ENCODE data around the gene PCSK4. TPM values are rescaled to one million over a fixed set of nuclear protein-coding genes. Genes with fewer than 3 reads are reported as not detected.

The PCSK4 gene
- polyA plus RNA-seq, 1 of the 3 experiments (the other 2 are of a cell fraction) = 6.6 TPM

DNA sequence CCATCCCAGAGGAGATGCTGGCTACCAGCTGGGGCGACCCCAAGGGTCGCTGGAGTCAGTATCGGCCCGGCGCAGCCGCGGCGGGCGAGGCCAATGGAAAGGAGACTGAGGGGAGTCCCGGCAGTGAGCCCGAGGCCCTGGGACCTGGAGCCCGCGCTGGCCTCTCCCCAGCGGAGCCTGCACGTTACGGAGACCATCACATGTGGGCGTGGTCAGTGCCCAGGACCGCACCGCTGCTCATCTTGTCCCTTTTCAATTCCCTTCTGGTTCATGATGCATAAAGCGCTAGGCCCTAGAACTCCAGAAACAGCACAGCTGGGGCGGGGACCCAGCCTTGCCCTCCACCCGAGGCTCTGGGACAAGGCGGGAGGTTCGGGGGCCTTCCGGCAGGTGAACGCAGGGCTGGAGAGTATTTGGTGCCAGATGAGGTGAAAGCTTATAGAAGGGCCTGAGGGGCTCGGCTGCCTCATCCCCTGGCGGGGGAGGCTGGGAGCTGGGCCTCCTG is 19.1 kb downstream of the PCSK4 start:
- Histone ChIP-seq H3F3A (replicated peaks; ENCODE audit: insufficient read depth) (no peaks in the 10 kb centered on the region), H3K27ac (ENCODE audit: low read depth in 2 of 2, low read length in 1 of 2) (no peak overlapping the region; a peak in 1 of 4 replicates), H2AFZ (ENCODE audit: low read depth) (no peak overlapping the region), H3K9ac (no peak overlapping the region), H3K9me3 (no peaks in the 10 kb centered on the region), H3K9me2 (no peaks in the 10 kb centered on the region), H3K36me3 (replicated peaks in 1 of 2; ENCODE audit: control insufficient read depth in 1 of 2, insufficient read depth in 2 of 2, low read length in 1 of 2) (peaks cover 0 to 31% of the 10 kb centered on the region in 2 experiments), H3K4me1 (ENCODE audit: control insufficient read depth in 1 of 2, insufficient read depth in 2 of 2, low read depth in 1 of 2, low read length in 1 of 2) (peaks cover 0 to 14% of the 10 kb centered on the region in 2 experiments; a peak in 1 of 4 replicates), H3K27me3 (ENCODE audit: insufficient read depth) (no peaks in the 10 kb centered on the region), H3K79me2 (ENCODE audit: insufficient read depth) (peaks cover 22% of the 10 kb centered on the region), H3K4me3 (ENCODE audit: low read depth in 2 of 2, low read length in 1 of 2) (no peak overlapping the region; a peak in 1 of 4 replicates), H3K4me2 (no peak overlapping the region), H4K20me1 (ENCODE audit: insufficient read depth) (peaks cover 33% of the 10 kb centered on the region)
- WGBS (ENCODE audit: low lambda C conversion rate) = 98% methylated on average over 11 of the region's 28 CpGs
- no peak for TF ChIP-seq RCOR1 (IDR thresholded peaks at IDR 0.05; ENCODE audit: low read length)
- TF ChIP-seq FOXJ3 (CRISPR knock-in tag; IDR thresholded peaks at IDR 0.05) = no peak
- TF ChIP-seq, protein P1, sequence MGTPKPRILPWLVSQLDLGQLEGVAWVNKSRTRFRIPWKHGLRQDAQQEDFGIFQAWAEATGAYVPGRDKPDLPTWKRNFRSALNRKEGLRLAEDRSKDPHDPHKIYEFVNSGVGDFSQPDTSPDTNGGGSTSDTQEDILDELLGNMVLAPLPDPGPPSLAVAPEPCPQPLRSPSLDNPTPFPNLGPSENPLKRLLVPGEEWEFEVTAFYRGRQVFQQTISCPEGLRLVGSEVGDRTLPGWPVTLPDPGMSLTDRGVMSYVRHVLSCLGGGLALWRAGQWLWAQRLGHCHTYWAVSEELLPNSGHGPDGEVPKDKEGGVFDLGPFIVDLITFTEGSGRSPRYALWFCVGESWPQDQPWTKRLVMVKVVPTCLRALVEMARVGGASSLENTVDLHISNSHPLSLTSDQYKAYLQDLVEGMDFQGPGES (IDR thresholded peaks at IDR 0.05; ENCODE audit: low read depth, low read length) = no peak
- TF ChIP-seq JUND (IDR thresholded peaks at IDR 0.05) = no peak
- TF ChIP-seq RXRA (IDR thresholded peaks at IDR 0.05; ENCODE audit: borderline replicate concordance, low read depth) = no peak
- TF ChIP-seq NRF1 (IDR thresholded peaks at IDR 0.05; ENCODE audit: low read depth, low read length) = no peak
- no peak for TF ChIP-seq FOXM1 (IDR thresholded peaks at IDR 0.05; ENCODE audit: low read depth)
- no peak for TF ChIP-seq NFIC (IDR thresholded peaks at IDR 0.05; ENCODE audit: borderline replicate concordance)
- TF ChIP-seq CHD2 (IDR thresholded peaks at IDR 0.05; ENCODE audit: low read length, partially characterized antibody) = no peak
- TF ChIP-seq TAF1 (IDR thresholded peaks at IDR 0.05; ENCODE audit: borderline replicate concordance, low read depth, low read length) = no peak
- no peak for DNase-seq
- CTCF ChIA-PET = interaction anchor here (0.8 to 3.5 kb wide), 4 partner anchors 14 to 192 kb away, joined by 3 to 21 read pairs (median 4); no protein-coding TSS in a partner anchor
- POLR2A ChIA-PET = interaction anchor here (0.7 to 1.9 kb wide), 4 partner anchors 15 to 194 kb away, joined by 3 to 5 read pairs (median 4); partner anchors contain the start of gene REEP6

DNA sequence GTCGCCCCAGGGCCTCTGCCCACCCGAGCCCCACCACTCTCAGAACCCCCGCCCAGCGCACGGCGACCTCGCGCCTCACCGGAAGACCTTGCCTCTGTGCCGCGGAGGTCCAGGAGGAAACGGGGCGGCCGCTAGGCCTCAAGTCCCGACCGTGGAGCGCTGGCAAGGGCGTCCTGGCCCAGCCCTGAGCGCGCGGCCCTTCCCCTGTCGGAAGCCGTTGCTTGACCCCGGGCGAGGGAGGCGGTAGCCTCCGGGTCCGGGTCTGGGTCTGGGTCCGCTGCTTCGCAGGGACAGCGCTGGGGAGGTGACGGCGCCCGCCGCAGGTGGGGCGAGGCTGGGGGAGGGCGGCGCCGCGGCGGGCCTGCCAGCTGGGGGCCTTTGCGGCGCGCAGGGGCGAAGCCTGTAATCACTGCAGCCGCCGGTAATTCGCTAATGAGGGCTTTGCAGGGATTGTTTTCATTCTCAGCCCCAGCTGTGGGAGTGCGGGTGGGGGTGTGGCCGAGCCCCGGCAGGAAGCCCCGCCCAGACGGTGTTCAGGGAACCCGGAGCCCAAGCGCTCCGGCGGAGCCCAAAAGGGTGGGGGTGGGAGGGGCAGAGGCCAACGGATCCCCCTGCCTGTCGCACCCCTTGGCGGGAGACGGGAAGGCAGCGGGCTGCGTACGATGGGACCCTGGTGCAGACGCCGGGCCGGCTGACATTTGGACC is 19.7 kb downstream of the PCSK4 start:
- Histone ChIP-seq H3K27me3 (ENCODE audit: insufficient read depth) (no peaks in the 10 kb centered on the region), H3K79me2 (ENCODE audit: insufficient read depth) (peaks cover 16% of the 10 kb centered on the region; the same call in 1 of the 2 replicates), H3K9ac (no peak overlapping the region), H3K27ac (ENCODE audit: low read depth in 2 of 2, low read length in 1 of 2) (no peak overlapping the region; a peak in 1 of 4 replicates), H3K4me2 (no peak overlapping the region), H3K9me2 (no peaks in the 10 kb centered on the region), H3F3A (replicated peaks; ENCODE audit: insufficient read depth) (no peaks in the 10 kb centered on the region), H4K20me1 (ENCODE audit: insufficient read depth) (peaks cover 28% of the 10 kb centered on the region), H2AFZ (ENCODE audit: low read depth) (no peak overlapping the region), H3K4me3 (ENCODE audit: low read depth in 2 of 2, low read length in 1 of 2) (no peak overlapping the region), H3K36me3 (replicated peaks in 1 of 2; ENCODE audit: control insufficient read depth in 1 of 2, insufficient read depth in 2 of 2, low read length in 1 of 2) (peaks cover 0 to 28% of the 10 kb centered on the region in 2 experiments), H3K4me1 (ENCODE audit: control insufficient read depth in 1 of 2, insufficient read depth in 2 of 2, low read depth in 1 of 2, low read length in 1 of 2) (peaks cover 0 to 14% of the 10 kb centered on the region in 2 experiments; a peak in 1 of 4 replicates), H3K9me3 (no peaks in the 10 kb centered on the region)
- 90% methylated on average over 39 of the region's 67 CpGs for WGBS (ENCODE audit: low lambda C conversion rate)
- no peak for TF ChIP-seq MXI1 (IDR thresholded peaks at IDR 0.05; ENCODE audit: low read depth, low read length)
- no peak for TF ChIP-seq CHD2 (IDR thresholded peaks at IDR 0.05; ENCODE audit: low read length, partially characterized antibody)
- TF ChIP-seq, protein P2, sequence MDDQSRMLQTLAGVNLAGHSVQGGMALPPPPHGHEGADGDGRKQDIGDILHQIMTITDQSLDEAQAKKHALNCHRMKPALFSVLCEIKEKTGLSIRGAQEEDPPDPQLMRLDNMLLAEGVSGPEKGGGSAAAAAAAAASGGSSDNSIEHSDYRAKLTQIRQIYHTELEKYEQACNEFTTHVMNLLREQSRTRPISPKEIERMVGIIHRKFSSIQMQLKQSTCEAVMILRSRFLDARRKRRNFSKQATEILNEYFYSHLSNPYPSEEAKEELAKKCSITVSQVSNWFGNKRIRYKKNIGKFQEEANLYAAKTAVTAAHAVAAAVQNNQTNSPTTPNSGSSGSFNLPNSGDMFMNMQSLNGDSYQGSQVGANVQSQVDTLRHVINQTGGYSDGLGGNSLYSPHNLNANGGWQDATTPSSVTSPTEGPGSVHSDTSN (IDR thresholded peaks at IDR 0.05) = no peak
- TF ChIP-seq POLR2AphosphoS5 (IDR thresholded peaks at IDR 0.05; ENCODE audit: low read depth, low read length) = no peak
- TF ChIP-seq JUND (IDR thresholded peaks at IDR 0.05) = no peak
- no peak for TF ChIP-seq TEAD4 (IDR thresholded peaks at IDR 0.05; ENCODE audit: borderline replicate concordance, insufficient read depth)
- TF ChIP-seq, protein P3, sequence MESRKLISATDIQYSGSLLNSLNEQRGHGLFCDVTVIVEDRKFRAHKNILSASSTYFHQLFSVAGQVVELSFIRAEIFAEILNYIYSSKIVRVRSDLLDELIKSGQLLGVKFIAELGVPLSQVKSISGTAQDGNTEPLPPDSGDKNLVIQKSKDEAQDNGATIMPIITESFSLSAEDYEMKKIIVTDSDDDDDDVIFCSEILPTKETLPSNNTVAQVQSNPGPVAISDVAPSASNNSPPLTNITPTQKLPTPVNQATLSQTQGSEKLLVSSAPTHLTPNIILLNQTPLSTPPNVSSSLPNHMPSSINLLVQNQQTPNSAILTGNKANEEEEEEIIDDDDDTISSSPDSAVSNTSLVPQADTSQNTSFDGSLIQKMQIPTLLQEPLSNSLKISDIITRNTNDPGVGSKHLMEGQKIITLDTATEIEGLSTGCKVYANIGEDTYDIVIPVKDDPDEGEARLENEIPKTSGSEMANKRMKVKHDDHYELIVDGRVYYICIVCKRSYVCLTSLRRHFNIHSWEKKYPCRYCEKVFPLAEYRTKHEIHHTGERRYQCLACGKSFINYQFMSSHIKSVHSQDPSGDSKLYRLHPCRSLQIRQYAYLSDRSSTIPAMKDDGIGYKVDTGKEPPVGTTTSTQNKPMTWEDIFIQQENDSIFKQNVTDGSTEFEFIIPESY (IDR thresholded peaks at IDR 0.05; ENCODE audit: borderline replicate concordance, low read depth) = no peak
- no peak for TF ChIP-seq SIN3A (IDR thresholded peaks at IDR 0.05; ENCODE audit: borderline replicate concordance, low read depth, low read length)
- no peak for TF ChIP-seq GABPA (IDR thresholded peaks at IDR 0.05; ENCODE audit: low read depth)
- ChIA-PET CTCF (interaction anchor here (3.5 kb wide), 1 partner anchor 26 kb away, joined by 21 read pairs; no protein-coding TSS in a partner anchor), POLR2A (interaction anchor here (0.9 to 1.9 kb wide), 2 partner anchors 19 to 21 kb away, joined by 3 to 5 read pairs; partner anchors contain the start of gene REEP6)
- no peak for DNase-seq

All from SK-N-SH (cell line).